HEK293 (cell line): ENCODE measurements around the gene FLRT1.

Source experiments
- TCF7L2 ChIP-seq: IDR thresholded peaks from 2 replicates; pipeline ENCODE4 v1.6.1; 2011; ENCODE audit warnings: low read depth, mild to moderate bottlenecking, inconsistent platforms, low read length, moderate library complexity, borderline replicate concordance
- ZNF350 ChIP-seq: fragments of 450-650 bp; formaldehyde crosslinking; IDR thresholded peaks from 2 replicates; pipeline ENCODE4 v1.5.0; 2017; ENCODE audit warnings: missing biosample characterization, mild to moderate bottlenecking, missing genetic modification characterization
- TF ChIP-seq, protein P1 (sequence below): fragments of 450-650 bp; formaldehyde crosslinking; IDR thresholded peaks from 2 replicates; pipeline ENCODE4 v1.5.1; 2016; ENCODE audit warnings: missing biosample characterization, missing genetic modification characterization
- TF ChIP-seq, protein P2 (sequence below): fragments of 450-650 bp; formaldehyde crosslinking; IDR thresholded peaks from 2 replicates; pipeline ENCODE4 v1.5.1; 2017; ENCODE audit warnings: missing biosample characterization, missing genetic modification characterization

DNA sequence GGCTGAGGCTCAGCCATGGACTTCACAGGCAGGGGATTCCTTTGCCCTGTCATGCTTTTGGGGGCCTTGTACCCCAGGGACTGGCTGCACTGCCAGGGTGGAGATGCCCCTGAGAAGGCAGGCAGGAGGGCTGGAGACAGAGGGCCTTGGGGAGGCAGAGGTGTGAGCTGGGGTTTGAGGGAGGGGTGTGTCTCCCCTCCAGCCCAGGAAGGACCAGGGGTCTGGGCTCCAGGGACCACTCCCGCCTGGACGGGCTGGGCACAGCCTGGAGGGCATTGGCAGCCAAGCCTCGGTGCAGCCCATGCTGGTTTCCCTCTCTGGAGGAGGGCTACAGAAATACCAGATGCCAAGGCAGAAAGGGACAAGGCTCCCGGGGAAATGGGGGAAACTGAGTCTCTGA is 30.0 kb upstream of the FLRT1 start:
- TF ChIP-seq ZNF350 (tag by site-specific recombination) (no peak), TCF7L2 (no peak)
- TF ChIP-seq, protein P1, sequence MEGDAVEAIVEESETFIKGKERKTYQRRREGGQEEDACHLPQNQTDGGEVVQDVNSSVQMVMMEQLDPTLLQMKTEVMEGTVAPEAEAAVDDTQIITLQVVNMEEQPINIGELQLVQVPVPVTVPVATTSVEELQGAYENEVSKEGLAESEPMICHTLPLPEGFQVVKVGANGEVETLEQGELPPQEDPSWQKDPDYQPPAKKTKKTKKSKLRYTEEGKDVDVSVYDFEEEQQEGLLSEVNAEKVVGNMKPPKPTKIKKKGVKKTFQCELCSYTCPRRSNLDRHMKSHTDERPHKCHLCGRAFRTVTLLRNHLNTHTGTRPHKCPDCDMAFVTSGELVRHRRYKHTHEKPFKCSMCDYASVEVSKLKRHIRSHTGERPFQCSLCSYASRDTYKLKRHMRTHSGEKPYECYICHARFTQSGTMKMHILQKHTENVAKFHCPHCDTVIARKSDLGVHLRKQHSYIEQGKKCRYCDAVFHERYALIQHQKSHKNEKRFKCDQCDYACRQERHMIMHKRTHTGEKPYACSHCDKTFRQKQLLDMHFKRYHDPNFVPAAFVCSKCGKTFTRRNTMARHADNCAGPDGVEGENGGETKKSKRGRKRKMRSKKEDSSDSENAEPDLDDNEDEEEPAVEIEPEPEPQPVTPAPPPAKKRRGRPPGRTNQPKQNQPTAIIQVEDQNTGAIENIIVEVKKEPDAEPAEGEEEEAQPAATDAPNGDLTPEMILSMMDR (tag by site-specific recombination), result no peak
- TF ChIP-seq, protein P2, sequence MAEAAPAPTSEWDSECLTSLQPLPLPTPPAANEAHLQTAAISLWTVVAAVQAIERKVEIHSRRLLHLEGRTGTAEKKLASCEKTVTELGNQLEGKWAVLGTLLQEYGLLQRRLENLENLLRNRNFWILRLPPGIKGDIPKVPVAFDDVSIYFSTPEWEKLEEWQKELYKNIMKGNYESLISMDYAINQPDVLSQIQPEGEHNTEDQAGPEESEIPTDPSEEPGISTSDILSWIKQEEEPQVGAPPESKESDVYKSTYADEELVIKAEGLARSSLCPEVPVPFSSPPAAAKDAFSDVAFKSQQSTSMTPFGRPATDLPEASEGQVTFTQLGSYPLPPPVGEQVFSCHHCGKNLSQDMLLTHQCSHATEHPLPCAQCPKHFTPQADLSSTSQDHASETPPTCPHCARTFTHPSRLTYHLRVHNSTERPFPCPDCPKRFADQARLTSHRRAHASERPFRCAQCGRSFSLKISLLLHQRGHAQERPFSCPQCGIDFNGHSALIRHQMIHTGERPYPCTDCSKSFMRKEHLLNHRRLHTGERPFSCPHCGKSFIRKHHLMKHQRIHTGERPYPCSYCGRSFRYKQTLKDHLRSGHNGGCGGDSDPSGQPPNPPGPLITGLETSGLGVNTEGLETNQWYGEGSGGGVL (tag by site-specific recombination), result no peak
